ENCODE results near the gene RUNDC3A. TPM values are rescaled to one million over a fixed set of nuclear protein-coding genes. Genes with fewer than 3 reads are reported as not detected.

The RUNDC3A gene
- total RNA-seq, 3 donors from 2014 or later (not counting 1 experiment from before 2014, with no cell fraction given) = 0.31 to 0.48 TPM; not detected in 1

DNA sequence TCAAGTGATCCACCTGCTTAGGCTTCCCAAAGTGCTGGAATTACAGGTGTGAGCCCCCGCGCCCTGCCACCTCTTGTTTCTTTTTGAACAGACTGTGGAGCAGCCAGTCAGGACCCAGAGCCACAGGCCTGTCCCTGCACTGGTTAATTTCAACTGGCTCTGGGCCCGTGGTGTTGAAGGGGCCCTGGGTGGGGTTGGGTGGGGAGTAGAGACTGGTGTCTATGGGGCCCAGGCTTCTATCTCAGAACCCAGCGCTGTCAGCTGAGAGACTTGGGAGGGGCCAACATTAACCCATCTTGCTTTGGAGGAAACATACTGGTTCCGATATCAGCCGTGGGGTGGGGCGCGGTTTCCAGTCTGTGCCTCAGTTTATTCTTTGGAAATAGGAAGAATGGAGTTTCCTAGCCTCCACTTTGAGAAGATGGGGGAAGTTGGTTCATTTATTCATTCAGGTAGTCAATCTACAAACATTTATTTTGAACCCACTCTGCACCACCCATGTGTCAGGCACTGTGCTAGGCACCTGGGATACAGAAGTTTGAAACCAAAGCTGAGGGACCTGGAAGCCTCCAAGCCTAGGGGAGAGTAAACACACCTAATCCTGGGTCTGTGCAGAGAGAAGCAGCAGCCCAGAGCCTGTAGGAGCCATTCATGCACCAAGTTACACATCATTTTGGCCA is 24.9 kb upstream of the RUNDC3A start:
- Mint-ChIP-seq H3K27me3 (ENCODE audit: low read depth in 2 of 2) (peaks cover 5 to 9% of the 10 kb centered on the region in 2 donors), H3K36me3 (no peaks in the 10 kb centered on the region), H3K27ac (no peak overlapping the region), H3K9me3 (no peaks in the 10 kb centered on the region), H3K4me3 (no peak overlapping the region), H3K4me1 (peaks cover 14 to 21% of the 10 kb centered on the region in 2 donors)
- intact Hi-C loops (cut with micrococcal nuclease) = no loop called here
- Histone ChIP-seq H3K27me3 (ENCODE audit: control insufficient read depth, insufficient read depth, low read length) (no peaks in the 10 kb centered on the region), H3K36me3 (ENCODE audit: control insufficient read depth, insufficient read depth, low read length) (no peaks in the 10 kb centered on the region), H3K4me3 (ENCODE audit: low read length) (no peak overlapping the region), H3K9me3 (ENCODE audit: control insufficient read depth, insufficient read depth, low read length) (no peaks in the 10 kb centered on the region), H3K27ac (ENCODE audit: low read length) (no peak overlapping the region), H3K4me1 (ENCODE audit: control insufficient read depth, insufficient read depth, low read length) (peaks cover 28% of the 10 kb centered on the region)
- 89% methylated on average over 8 of the region's 8 CpGs for WGBS (ENCODE audit: insufficient coverage)
- ATAC-seq = no peak
- DNase-seq = no peak
- TF ChIP-seq CTCF (IDR thresholded peaks at IDR 0.05) = no peak

- H3K36me3 ChIP-seq (ENCODE audit: control insufficient read depth, insufficient read depth, low read length) = no peaks in the 10 kb centered on the region
- peaks cover 27% of the 10 kb centered on the region for H3K4me1 ChIP-seq (ENCODE audit: control insufficient read depth, insufficient read depth, low read length)
- Mint-ChIP-seq H3K4me3 (no peak overlapping the region), H3K36me3 (no peaks in the 10 kb centered on the region), H3K27me3 (ENCODE audit: low read depth in 2 of 2) (peaks cover 10 to 12% of the 10 kb centered on the region in 2 donors), H3K9me3 (no peaks in the 10 kb centered on the region), H3K27ac (no peak overlapping the region), H3K4me1 (peaks cover 14 to 21% of the 10 kb centered on the region in 2 donors)
- H3K4me3 ChIP-seq (ENCODE audit: low read length) = no peak overlapping the region
- no peaks in the 10 kb centered on the region for H3K9me3 ChIP-seq (ENCODE audit: control insufficient read depth, insufficient read depth, low read length)
- intact Hi-C loops (cut with micrococcal nuclease) = no loop called here
- no peaks in the 10 kb centered on the region for H3K27me3 ChIP-seq (ENCODE audit: control insufficient read depth, insufficient read depth, low read length)
- DNase-seq (no peak), ATAC-seq (no peak)
- no peak for TF ChIP-seq CTCF (IDR thresholded peaks at IDR 0.05)
- no peak overlapping the region for H3K27ac ChIP-seq (ENCODE audit: low read length)
- WGBS (ENCODE audit: insufficient coverage) = 91% methylated on average over 3 of the region's 4 CpGs
These were observed 24.4 kb upstream of the RUNDC3A start for GRCh38 chr17:44284024-44284400.

GRCh38 chr17:44287651-44288050 is 20.8 kb upstream of the RUNDC3A start:
- Mint-ChIP-seq H3K27ac (no peak overlapping the region), H3K27me3 (ENCODE audit: low read depth in 2 of 2) (peaks cover 10 to 19% of the 10 kb centered on the region in 2 donors), H3K4me3 (no peak overlapping the region), H3K9me3 (no peaks in the 10 kb centered on the region), H3K4me1 (no peaks in the 10 kb centered on the region), H3K36me3 (no peaks in the 10 kb centered on the region)
- Histone ChIP-seq H3K27me3 (ENCODE audit: control insufficient read depth, insufficient read depth, low read length) (no peaks in the 10 kb centered on the region), H3K9me3 (ENCODE audit: control insufficient read depth, insufficient read depth, low read length) (no peaks in the 10 kb centered on the region), H3K36me3 (ENCODE audit: control insufficient read depth, insufficient read depth, low read length) (no peaks in the 10 kb centered on the region), H3K27ac (ENCODE audit: low read length) (no peak overlapping the region), H3K4me1 (ENCODE audit: control insufficient read depth, insufficient read depth, low read length) (no peaks in the 10 kb centered on the region), H3K4me3 (ENCODE audit: low read length) (no peak overlapping the region)
- no peak for TF ChIP-seq CTCF (IDR thresholded peaks at IDR 0.05)
- WGBS (ENCODE audit: insufficient coverage) = 79% methylated on average over 8 of the region's 8 CpGs
- no peak for ATAC-seq
- DNase-seq = no peak
- intact Hi-C loops (cut with micrococcal nuclease) = no loop called here
